ENCODE results near the gene SMAD5. TPM values are rescaled to one million over a fixed set of nuclear protein-coding genes. Genes with fewer than 3 reads are reported as not detected.

SMAD5 gene
- total and polyA plus RNA-seq, 2 of the 8 experiments (the other 6 are each of a cell fraction or from before 2014, with no cell fraction given) = 30.2 to 60.5 TPM

DNA sequence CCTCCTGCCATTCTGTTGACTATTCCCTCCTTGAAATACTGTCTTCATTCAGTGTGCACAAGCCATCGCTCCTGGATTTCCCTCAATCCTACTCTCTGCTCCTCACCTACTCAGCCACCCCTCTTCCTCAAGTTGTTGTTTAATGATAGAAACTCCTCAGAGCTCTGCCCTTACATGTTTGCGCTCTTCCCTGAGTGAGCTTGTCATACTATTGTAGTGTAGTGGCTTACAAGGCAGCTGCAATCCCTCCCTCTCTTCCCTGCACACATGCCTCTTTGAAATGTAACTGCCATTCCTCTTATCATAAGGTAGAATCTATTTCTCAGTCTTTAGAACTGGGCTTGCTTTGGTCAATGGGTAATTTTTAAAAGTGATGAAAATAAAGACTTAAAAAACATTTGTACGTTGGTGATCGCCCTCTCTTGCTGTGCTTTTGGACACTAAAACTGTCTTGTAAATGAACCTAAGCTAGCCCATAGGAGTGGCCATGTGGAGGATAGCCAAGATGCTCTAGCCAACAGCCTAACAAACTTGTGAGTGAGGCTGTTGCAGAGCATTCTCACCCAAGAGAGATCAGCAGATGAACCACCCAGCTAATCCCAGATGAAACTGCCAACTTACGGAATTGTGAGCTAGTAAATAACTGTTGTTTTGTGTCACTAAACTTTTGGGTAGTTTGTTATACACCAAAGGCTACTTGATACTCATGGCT, 18.1 kb upstream of the SMAD5 start:
- 87% methylated on average over 5 of the region's 5 CpGs; no CpG with 5 or more reads in 1 of the 2 experiments for WGBS, 2 experiments (ENCODE audit: extremely low coverage in 1 of 2, insufficient coverage in 1 of 2, insufficient read length in 1 of 2, insufficient replicate concordance in 2 of 2, low coverage in 1 of 2, low lambda C conversion rate in 2 of 2, missing lambda C conversion rate in 1 of 2)
- Histone ChIP-seq H4K91ac (replicated peaks; ENCODE audit: insufficient read length, low read length) (no peak overlapping the region), H3K27me3 (replicated peaks in 1 of 4; ENCODE audit: control insufficient read depth in 3 of 4, extremely low read depth in 1 of 4, insufficient read depth in 3 of 4, low read length in 3 of 4) (no peaks in the 10 kb centered on the region)

More for the DNA sequence above, 18.1 kb upstream of the SMAD5 start:
- Histone ChIP-seq H2BK12ac (ENCODE audit: low read depth, low read length) (no peak overlapping the region), H3K4me1 (replicated peaks in 1 of 4; ENCODE audit: control insufficient read depth in 3 of 4, insufficient read depth in 4 of 4, low read length in 3 of 4) (no peaks in the 10 kb centered on the region), H3K79me1 (ENCODE audit: low read depth, low read length) (no peaks in the 10 kb centered on the region), H2AFZ (ENCODE audit: low read length) (peak overlapping the region; percentile 7), H3K23me2 (ENCODE audit: low read depth, low read length) (no peaks in the 10 kb centered on the region), H3K27ac (ENCODE audit: low read depth, low read length) (no peak overlapping the region), H4K5ac (ENCODE audit: insufficient read length, low read depth, low read length) (no peak overlapping the region), H2BK5ac (ENCODE audit: low read depth, low read length) (no peak overlapping the region), H3K36me3 (ENCODE audit: control insufficient read depth in 2 of 4, insufficient read depth in 4 of 4, low read length in 3 of 4) (no peaks in the 10 kb centered on the region), H3K4ac (replicated peaks; ENCODE audit: insufficient read length, low read depth, low read length) (no peak overlapping the region), H3K56ac (replicated peaks; ENCODE audit: insufficient read length, low read depth, low read length) (no peak overlapping the region), H2BK15ac (ENCODE audit: low read length) (no peak overlapping the region), H3K79me2 (ENCODE audit: control insufficient read depth in 1 of 2, insufficient read depth in 2 of 2, low read length in 2 of 2) (no peaks in the 10 kb centered on the region), H3K18ac (ENCODE audit: extremely low read depth, low read length) (no peak overlapping the region), H2BK120ac (replicated peaks; ENCODE audit: low read depth, low read length) (no peak overlapping the region), H3K4me2 (ENCODE audit: insufficient read depth in 1 of 2, low read depth in 2 of 2, low read length in 2 of 2) (no peak overlapping the region), H3K14ac (ENCODE audit: insufficient read length) (no peak overlapping the region), H3K9me3 (ENCODE audit: insufficient read depth in 2 of 2, low read depth in 1 of 2, low read length in 1 of 2) (no peaks in the 10 kb centered on the region), H3K4me3 (ENCODE audit: extremely low read depth in 1 of 4, insufficient read depth in 2 of 4, low read depth in 3 of 4, low read length in 4 of 4) (no peak overlapping the region), H4K20me1 (replicated peaks in 1 of 2; ENCODE audit: control insufficient read depth in 1 of 2, insufficient read depth in 2 of 2, low read length in 2 of 2) (no peaks in the 10 kb centered on the region), H3K9ac (replicated peaks in 1 of 4; ENCODE audit: extremely low read depth in 1 of 4, low read depth in 3 of 4, low read length in 3 of 4) (no peak overlapping the region), H2AK5ac (ENCODE audit: low read depth, low read length) (no peak overlapping the region), H2BK20ac (ENCODE audit: low read length) (no peak overlapping the region), H3K23ac (ENCODE audit: insufficient read length) (no peak overlapping the region), H4K8ac (ENCODE audit: extremely low read depth, insufficient read depth, low read length) (no peak overlapping the region)
- ChIA-PET POLR2A (ENCODE audit: partially characterized antibody) (interaction anchor here (0.6 kb wide), 1 partner anchor 18 kb away, joined by 3 read pairs; no protein-coding TSS in a partner anchor), CTCF (ENCODE audit: partially characterized antibody) (interaction anchor here (0.9 to 1.1 kb wide), 4 partner anchors 8 to 33 kb away, joined by 3 read pairs; no protein-coding TSS in a partner anchor)
- DNase-seq (ENCODE audit: low read depth in 1 of 2, low spot score in 2 of 2) (no peak), FAIRE-seq (no peak)
- TF ChIP-seq CBX8 (IDR thresholded peaks at IDR 0.05; ENCODE audit: borderline replicate concordance, low read depth, low read length) (no peak), GABPA (IDR thresholded peaks at IDR 0.05; ENCODE audit: borderline replicate concordance, insufficient read depth, low read length) (no peak), KDM4A (IDR thresholded peaks at IDR 0.05; ENCODE audit: low read depth, low read length, severe bottlenecking) (no peak), EZH2 (IDR thresholded peaks at IDR 0.05; ENCODE audit: low read depth, low read length, severe bottlenecking) (no peak), PHF8 (conservative IDR thresholded peaks at IDR 0.05; ENCODE audit: low read depth, low read length) (no peak), EGR1 (IDR thresholded peaks at IDR 0.05; ENCODE audit: borderline replicate concordance, low read depth, low read length) (no peak), ASH2L (IDR thresholded peaks at IDR 0.05; ENCODE audit: low read length) (no peak), BACH1 (IDR thresholded peaks at IDR 0.05; ENCODE audit: low read length) (no peak), CHD2 (IDR thresholded peaks at IDR 0.05; ENCODE audit: low read length) (no peak), TAF7 (optimal IDR thresholded peaks at IDR 0.05; ENCODE audit: borderline replicate concordance, low read depth, low read length) (no peak)
- TF ChIP-seq, protein P1, sequence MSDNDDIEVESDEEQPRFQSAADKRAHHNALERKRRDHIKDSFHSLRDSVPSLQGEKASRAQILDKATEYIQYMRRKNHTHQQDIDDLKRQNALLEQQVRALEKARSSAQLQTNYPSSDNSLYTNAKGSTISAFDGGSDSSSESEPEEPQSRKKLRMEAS (IDR thresholded peaks at IDR 0.05) = no peak
- TF ChIP-seq, protein P2, sequence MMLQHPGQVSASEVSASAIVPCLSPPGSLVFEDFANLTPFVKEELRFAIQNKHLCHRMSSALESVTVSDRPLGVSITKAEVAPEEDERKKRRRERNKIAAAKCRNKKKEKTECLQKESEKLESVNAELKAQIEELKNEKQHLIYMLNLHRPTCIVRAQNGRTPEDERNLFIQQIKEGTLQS (IDR thresholded peaks at IDR 0.05; ENCODE audit: insufficient read depth, low read depth, low read length) = no peak

Measured in H1 (cell line).